A549 (cell line): ENCODE measurements around the gene SPDYE4. TPM values are rescaled to one million over a fixed set of nuclear protein-coding genes. Genes with fewer than 3 reads are reported as not detected.

Experiments used
- FOSL2 ChIP-seq, 2 experiments: fragments of 450-650 bp in 1 of 2; fragments of >200 bp in 1 of 2; sonication (Bioruptor Twin) in 1 of 2; formaldehyde crosslinking; IDR thresholded peaks; 2 replicates each; pipeline versions ENCODE4 v1.5.0 to v1.6.1; 2016 to 2020; ENCODE audit warnings: mild to moderate bottlenecking in 1 of 2, moderate library complexity in 1 of 2
- GATA3 ChIP-seq: IDR thresholded peaks from 2 replicates; pipeline ENCODE4 v1.6.1; 2012; ENCODE audit warnings: borderline replicate concordance
- HOXB13 ChIP-seq: fragments of 250-450 bp; sonication (Bioruptor Pico); IDR thresholded peaks from 2 replicates; pipeline ENCODE4 v1.5.0; 2020; ENCODE audit warnings: low read depth, mild to moderate bottlenecking, moderate library complexity
- NR3C1 ChIP-seq: fragments of >200 bp; sonication (Bioruptor Twin); formaldehyde crosslinking; IDR thresholded peaks from 3 replicates; pipeline ENCODE4 v1.6.1; 2017
- RAD21 ChIP-seq, 2 experiments: fragments of >200 bp in 1 of 2; sonication (Bioruptor Twin) in 1 of 2; formaldehyde crosslinking in 1 of 2; IDR thresholded peaks in 1 of 2; conservative IDR thresholded peaks in 1 of 2; 2 replicates in 1 of 2; 3 replicates in 1 of 2; pipeline ENCODE4 v1.6.1; 2012 to 2018; ENCODE audit warnings: inconsistent platforms in 1 of 2
- TP53 ChIP-seq: fragments of 250-450 bp; sonication (Bioruptor Pico); IDR thresholded peaks from 2 replicates; pipeline ENCODE4 v1.5.0; 2021; ENCODE audit warnings: mild to moderate bottlenecking, moderate library complexity
- polyA plus RNA-seq, 4 experiments: library from polyadenylated mRNA; depleted of rRNA in 3 of 4; stranded (reverse); fragments of >200 nt; fragmentation: RNase III in 1 of 4; extraction: RNeasy Plus Mini Kit Qiagen cat#74134 plus additional on column Dnase treatment in 1 of 4; gene quantifications; 2 replicates in 3 of 4; 3 replicates in 1 of 4; pipeline ENCODE4 v1.2.3, GENCODE V29; 2011 to 2017

The SPDYE4 gene
- polyA plus RNA-seq, 2 of the 4 experiments (the other 2 are of a cell fraction) = not detected

GRCh38 chr17:8701221-8701620 lies 57.1 kb downstream of the SPDYE4 start (continued):
- TF ChIP-seq GATA3 (no peak), TP53 (no peak), HOXB13 (CRISPR knock-in tag) (no peak), FOSL2 (IDR thresholded peaks at IDR 0.05) (no peak), FOSL2 (CRISPR knock-in tag; IDR thresholded peaks at IDR 0.05) (no peak), RAD21 (conservative IDR thresholded peaks at IDR 0.05 in 1 of 2, IDR thresholded peaks at IDR 0.05 in 1 of 2) (no peak), NR3C1 (no peak)
- TF ChIP-seq, all 56 proteins: peak for 0

Other genes starting within 250 kb of the SPDYE4 start
- 28.3 TPM in 2 replicates for gene MYH10, start 127.8 kb downstream of the SPDYE4 start, polyA plus RNA-seq (2011; rRNA removed)
- gene MYH10, start 127.8 kb downstream of the SPDYE4 start, polyA plus RNA-seq (2017; fragmentation: RNase III; extraction: RNeasy Plus Mini Kit Qiagen cat#74134 plus additional on column Dnase treatment) = 26.4 to 26.7 TPM (median 26.5 TPM) in 3 replicates
- not detected in 2 replicates for gene CCDC42, start 13.7 kb downstream of the SPDYE4 start, polyA plus RNA-seq (2011; rRNA removed)
- gene CCDC42, start 13.7 kb downstream of the SPDYE4 start, polyA plus RNA-seq (2017; fragmentation: RNase III; extraction: RNeasy Plus Mini Kit Qiagen cat#74134 plus additional on column Dnase treatment) = not detected in 3 replicates
- gene MFSD6L, start 40.8 kb upstream of the SPDYE4 start, polyA plus RNA-seq (2011; rRNA removed) = not detected in 2 replicates
- not detected in 3 replicates for gene MFSD6L, start 40.8 kb upstream of the SPDYE4 start, polyA plus RNA-seq (2017; fragmentation: RNase III; extraction: RNeasy Plus Mini Kit Qiagen cat#74134 plus additional on column Dnase treatment)
- not detected in 2 replicates for gene PIK3R6, start 109.1 kb upstream of the SPDYE4 start, polyA plus RNA-seq (2011; rRNA removed)
- not detected in 3 replicates for gene PIK3R6, start 109.1 kb upstream of the SPDYE4 start, polyA plus RNA-seq (2017; fragmentation: RNase III; extraction: RNeasy Plus Mini Kit Qiagen cat#74134 plus additional on column Dnase treatment)
- 0.01 TPM in 1 of 2 replicates, not detected in the other for gene PIK3R5, start 207.2 kb upstream of the SPDYE4 start, polyA plus RNA-seq (2011; rRNA removed)
- gene PIK3R5, start 207.2 kb upstream of the SPDYE4 start, polyA plus RNA-seq (2017; fragmentation: RNase III; extraction: RNeasy Plus Mini Kit Qiagen cat#74134 plus additional on column Dnase treatment) = not detected in 3 replicates